ENCODE results near the gene DLX1. TPM values are rescaled to one million over a fixed set of nuclear protein-coding genes. Genes with fewer than 3 reads are reported as not detected.

DLX1 gene
- total and polyA plus RNA-seq, 4 donors, result not detected

GRCh38 chr2:172094294-172095145 is 9.2 kb downstream of the DLX1 start:
- peak overlapping the region in 1 of 3 donors; percentile 22 for H3K4me3 ChIP-seq (ENCODE audit: low read depth in 1 of 3, low read length in 3 of 3)
- H3K27ac ChIP-seq (ENCODE audit: low read depth in 1 of 2, low read length in 2 of 2), result no peak overlapping the region
- no peak for DNase-seq (ENCODE audit: low spot score)
- WGBS, result 4% methylated on average over 66 of the region's 66 CpGs
- H3K4me1 ChIP-seq (ENCODE audit: control insufficient read depth in 4 of 4, insufficient read depth in 4 of 4, low read length in 3 of 4), result peaks cover 8 to 29% (median 21%) of the 10 kb centered on the region in 4 donors
- H3K36me3 ChIP-seq (ENCODE audit: control insufficient read depth in 4 of 4, insufficient read depth in 3 of 4, low read depth in 1 of 4, low read length in 3 of 4), result no peaks in the 10 kb centered on the region
- peaks cover 0 to 2% (median 0%) of the 10 kb centered on the region in 4 donors for H3K9me3 ChIP-seq (ENCODE audit: control insufficient read depth in 4 of 4, low read length in 3 of 4)
- peaks cover 12 to 45% (median 28%) of the 10 kb centered on the region in 4 donors for H3K27me3 ChIP-seq (ENCODE audit: control insufficient read depth in 4 of 4, insufficient read depth in 4 of 4, low read length in 3 of 4)
- TF ChIP-seq EGR1 (IDR thresholded peaks at IDR 0.05; ENCODE audit: low read depth in 2 of 2) (no peak), NR2F2 (IDR thresholded peaks at IDR 0.05) (no peak), RXRA (IDR thresholded peaks at IDR 0.05) (no peak), FOXA1 (IDR thresholded peaks at IDR 0.05) (no peak), TAF1 (conservative IDR thresholded peaks at IDR 0.05) (no peak), ZBTB33 (IDR thresholded peaks at IDR 0.05) (no peak), HNF4A (conservative IDR thresholded peaks at IDR 0.05) (no peak), GABPA (IDR thresholded peaks at IDR 0.05 in 1 of 2, conservative IDR thresholded peaks at IDR 0.05 in 1 of 2) (no peak), YY1 (IDR thresholded peaks at IDR 0.05) (no peak)
- no peak overlapping the region for H3K9ac ChIP-seq (ENCODE audit: low read depth in 1 of 2, low read length in 2 of 2)

GRCh38 chr2:172095146-172095904 is 10.0 kb downstream of the DLX1 start:
- no peak for TF ChIP-seq MAX (IDR thresholded peaks at IDR 0.05)
- no peak for TF ChIP-seq FOXA1 (IDR thresholded peaks at IDR 0.05)
- TF ChIP-seq RXRA (IDR thresholded peaks at IDR 0.05), result no peak
- no peak for DNase-seq (ENCODE audit: low spot score)
- Histone ChIP-seq H3K36me3 (ENCODE audit: control insufficient read depth in 4 of 4, insufficient read depth in 3 of 4, low read depth in 1 of 4, low read length in 3 of 4) (no peaks in the 10 kb centered on the region), H3K9ac (ENCODE audit: low read depth in 1 of 2, low read length in 2 of 2) (no peak overlapping the region), H3K4me1 (ENCODE audit: control insufficient read depth in 4 of 4, insufficient read depth in 4 of 4, low read length in 3 of 4) (peaks cover 8 to 29% (median 21%) of the 10 kb centered on the region in 4 donors), H3K27ac (ENCODE audit: low read depth in 1 of 2, low read length in 2 of 2) (no peak overlapping the region), H3K4me3 (ENCODE audit: low read depth in 1 of 3, low read length in 3 of 3) (peak overlapping the region in 1 of 3 donors; percentile 22), H3K9me3 (ENCODE audit: control insufficient read depth in 4 of 4, low read length in 3 of 4) (peaks cover 0 to 2% (median 0%) of the 10 kb centered on the region in 4 donors), H3K27me3 (ENCODE audit: control insufficient read depth in 4 of 4, insufficient read depth in 4 of 4, low read length in 3 of 4) (peaks cover 10 to 48% (median 24%) of the 10 kb centered on the region in 4 donors)
- 5% methylated on average over 51 of the region's 51 CpGs for WGBS

- H3K9ac ChIP-seq (ENCODE audit: low read depth in 1 of 2, low read length in 2 of 2), result no peak overlapping the region
- H3K9me3 ChIP-seq (ENCODE audit: control insufficient read depth in 4 of 4, low read length in 3 of 4), result peaks cover 0 to 2% (median 0%) of the 10 kb centered on the region in 4 donors
- no peaks in the 10 kb centered on the region for H3K36me3 ChIP-seq (ENCODE audit: control insufficient read depth in 4 of 4, insufficient read depth in 3 of 4, low read depth in 1 of 4, low read length in 3 of 4)
- 11% methylated on average over 40 of the region's 40 CpGs for WGBS
- no peak overlapping the region for H3K4me3 ChIP-seq (ENCODE audit: low read depth in 1 of 3, low read length in 3 of 3)
- no peak for DNase-seq (ENCODE audit: low spot score)
- peaks cover 8 to 29% (median 22%) of the 10 kb centered on the region in 4 donors for H3K4me1 ChIP-seq (ENCODE audit: control insufficient read depth in 4 of 4, insufficient read depth in 4 of 4, low read length in 3 of 4)
- TF ChIP-seq YY1 (IDR thresholded peaks at IDR 0.05), result no peak
- TF ChIP-seq RXRA (IDR thresholded peaks at IDR 0.05), result no peak
- TF ChIP-seq CTCF (IDR thresholded peaks at IDR 0.05; ENCODE audit: low read depth, low read length, missing input control), result no peak
- no peak for TF ChIP-seq JUND (IDR thresholded peaks at IDR 0.05)
- no peak for TF ChIP-seq HNF4A (conservative IDR thresholded peaks at IDR 0.05)
- H3K27ac ChIP-seq (ENCODE audit: low read depth in 1 of 2, low read length in 2 of 2), result no peak overlapping the region
- peaks cover 13 to 41% (median 24%) of the 10 kb centered on the region in 4 donors for H3K27me3 ChIP-seq (ENCODE audit: control insufficient read depth in 4 of 4, insufficient read depth in 4 of 4, low read length in 3 of 4)
Measured at GRCh38 chr2:172095905-172096625, 10.8 kb downstream of the DLX1 start.
